HCT116 (cell line): Measurements from ENCODE around the gene KLHL17. TPM values are rescaled to one million over a fixed set of nuclear protein-coding genes. Genes with fewer than 3 reads are reported as not detected.

Experiments used
- ATAC-seq: fragments of 200-7000 bp; cut with Tn5 transposase; 2 replicates; pipeline ENCODE4 v1.9.1; 2020; ENCODE audit warnings: mild to moderate bottlenecking, moderate library complexity
- BruUV-seq: library from RNA; stranded (reverse); fragments of 400-500 nt; replicated peaks from 2 replicates; lab custom pipeline; 2021; lab: Mats Ljungman, UMichigan
- CTCF ChIA-PET: fragments of 300-600 bp; sonication (Branson Sonifier 250); formaldehyde crosslinking; loops from one replicate; lab custom pipeline; 2021; ENCODE audit warnings: antibody characterized with exemption; lab: Charles Lee
- POLR2A ChIA-PET: fragments of 300-600, 350-600 bp; sonication (Branson Sonifier 250); formaldehyde crosslinking; loops from one replicate; lab custom pipeline; 2021; ENCODE audit warnings: antibody characterized with exemption; lab: Charles Lee
- RAD21 ChIA-PET, 2 experiments: fragments of 300-600 bp; sonication (Branson Sonifier 250); formaldehyde crosslinking; loops; one replicate each; lab custom pipeline; 2023; ENCODE audit warnings: low total read pairs in 2 of 2; ENCODE audit not compliant: uncharacterized antibody in 2 of 2, unreplicated experiment in 2 of 2, low non-redundant PET in 1 of 2; lab: Charles Lee
- DNase-seq: peaks from one replicate; pipeline ENCODE4 v3.0.0-alpha.2; 2010; ENCODE audit warnings: low read depth, low spot score
- H2AFZ ChIP-seq: fragments of 200-600 bp; shearing (Covaris generic), sonication (generic); 2 replicates; pipeline ENCODE4 v1.6.1; 2017; ENCODE audit warnings: low read depth, mixed run types, mixed read lengths, antibody characterized with exemption, low read length; ENCODE audit not compliant: poor library complexity, severe bottlenecking
- H3K27ac ChIP-seq: 2 replicates; pipeline ENCODE4 v1.5.1; 2012; ENCODE audit warnings: low read depth, low read length
- H3K27me3 ChIP-seq: fragments of 200-600 bp; sonication (generic); 2 replicates; pipeline ENCODE4 v1.6.1; 2016; ENCODE audit warnings: mixed run types, low read length, mixed read lengths; ENCODE audit not compliant: insufficient read depth
- H3K36me3 ChIP-seq, 2 experiments: fragments of 200-500 bp in 1 of 2; fragments of 200-600 bp in 1 of 2; sonication (Bioruptor generic) in 1 of 2; sonication (generic) in 1 of 2; 2 replicates each; pipeline versions ENCODE4 v1.5.1 to v1.6.1; 2014 to 2016; ENCODE audit warnings: low read length in 2 of 2, inconsistent platforms in 1 of 2, mixed read lengths in 1 of 2, mixed run types in 1 of 2; ENCODE audit not compliant: insufficient read depth in 2 of 2, control insufficient read depth in 1 of 2
- H3K4me1 ChIP-seq, 2 experiments: fragments of 200-600 bp in 1 of 2; sonication (generic) in 1 of 2; 2 replicates each; pipeline versions ENCODE4 v1.5.1 to v1.6.1; 2012 to 2017; ENCODE audit warnings: low read length in 2 of 2, inconsistent platforms in 1 of 2, mild to moderate bottlenecking in 1 of 2, mixed read lengths in 1 of 2, mixed run types in 1 of 2, moderate library complexity in 1 of 2; ENCODE audit not compliant: insufficient read depth in 2 of 2, control insufficient read depth in 1 of 2
- H3K4me2 ChIP-seq: fragments of 200-600 bp; sonication (generic); 2 replicates; pipeline ENCODE4 v1.6.1; 2017; ENCODE audit warnings: mixed run types, low read length, mixed read lengths
- H3K4me3 ChIP-seq, 2 experiments: fragments of 200-600 bp in 1 of 2; sonication (generic) in 1 of 2; replicated peaks in 1 of 2; 2 replicates each; pipeline ENCODE4 v1.5.1; 2011 to 2016; ENCODE audit warnings: low read length in 2 of 2, control low read depth in 1 of 2, low read depth in 1 of 2, mild to moderate bottlenecking in 1 of 2, mixed read lengths in 1 of 2, mixed run types in 1 of 2
- H3K79me2 ChIP-seq: fragments of 200-600 bp; sonication (generic); 2 replicates; pipeline ENCODE4 v1.6.1; 2017; ENCODE audit warnings: mild to moderate bottlenecking, mixed run types, low read length, moderate library complexity, mixed read lengths; ENCODE audit not compliant: insufficient read depth
- H3K9ac ChIP-seq: fragments of 200-600 bp; sonication (generic); 2 replicates; pipeline ENCODE4 v1.6.1; 2016; ENCODE audit warnings: low read length, mixed read lengths
- H3K9me2 ChIP-seq: fragments of 200-600 bp; sonication (generic), shearing (Covaris generic); 2 replicates; pipeline ENCODE4 v1.6.1; 2017; ENCODE audit warnings: mixed run types, mild to moderate bottlenecking, moderate library complexity; ENCODE audit not compliant: insufficient read depth
- H3K9me3 ChIP-seq, 2 experiments: fragments of 200-500 bp in 1 of 2; fragments of 200-600 bp in 1 of 2; sonication (Bioruptor generic) in 1 of 2; sonication (generic) in 1 of 2; 2 replicates each; pipeline ENCODE4 v1.6.1; 2014 to 2017; ENCODE audit warnings: low read length in 2 of 2, mixed read lengths in 2 of 2, inconsistent platforms in 1 of 2, low read depth in 1 of 2, mild to moderate bottlenecking in 1 of 2, mixed run types in 1 of 2, moderate library complexity in 1 of 2; ENCODE audit not compliant: control insufficient read depth in 1 of 2, insufficient read depth in 1 of 2
- H4K20me1 ChIP-seq: fragments of 200-600 bp; sonication (generic), shearing (Covaris generic); 2 replicates; pipeline ENCODE4 v1.6.1; 2017; ENCODE audit warnings: mixed run types, mild to moderate bottlenecking, moderate library complexity; ENCODE audit not compliant: insufficient read depth
- CEBPB ChIP-seq: IDR thresholded peaks from 2 replicates; pipeline ENCODE4 v1.6.1; 2012; ENCODE audit warnings: low read depth
- EGR1 ChIP-seq: IDR thresholded peaks from 2 replicates; pipeline ENCODE4 v1.6.1; 2012; ENCODE audit warnings: low read depth
- EZH2phosphoT487 ChIP-seq: fragments of 200-600 bp; IDR thresholded peaks from 2 replicates; pipeline ENCODE4 v1.6.1; 2018; ENCODE audit warnings: antibody characterized with exemption, borderline replicate concordance
- FOSL1 ChIP-seq: IDR thresholded peaks from 2 replicates; pipeline ENCODE4 v1.6.1; 2012; ENCODE audit warnings: low read depth
- JUND ChIP-seq: IDR thresholded peaks from 2 replicates; pipeline ENCODE4 v1.6.1; 2012
- POLR2AphosphoS5 ChIP-seq: IDR thresholded peaks from 2 replicates; pipeline ENCODE4 v1.6.1; 2011; ENCODE audit warnings: mild to moderate bottlenecking, low read depth, low read length, moderate library complexity
- RAD21 ChIP-seq: IDR thresholded peaks from 2 replicates; pipeline ENCODE4 v1.6.1; 2012; ENCODE audit warnings: low read depth, mild to moderate bottlenecking
- SIN3A ChIP-seq: IDR thresholded peaks from 2 replicates; pipeline ENCODE4 v1.6.1; 2012; ENCODE audit warnings: low read depth
- SP1 ChIP-seq: IDR thresholded peaks from 2 replicates; pipeline ENCODE4 v1.6.1; 2012; ENCODE audit warnings: low read depth
- SRF ChIP-seq: IDR thresholded peaks from 2 replicates; pipeline ENCODE4 v1.6.1; 2012; ENCODE audit warnings: low read depth
- TCF7L2 ChIP-seq: IDR thresholded peaks from 2 replicates; pipeline ENCODE4 v1.7.0; 2011; ENCODE audit warnings: borderline replicate concordance, inconsistent platforms; ENCODE audit not compliant: insufficient read depth, insufficient read length; ENCODE audit errors: extremely low read depth
- YY1 ChIP-seq: IDR thresholded peaks from 2 replicates; pipeline ENCODE4 v1.6.1; 2011; ENCODE audit warnings: low read length, low read depth, moderate library complexity, mild to moderate bottlenecking; ENCODE audit not compliant: insufficient replicate concordance; ENCODE audit errors: extremely low read depth
- ZFX ChIP-seq: fragments of 450-650 bp; IDR thresholded peaks from 2 replicates; pipeline ENCODE4 v1.6.1; 2017
- ZNF274 ChIP-seq: fragments of 200-500 bp; sonication (Bioruptor generic); IDR thresholded peaks from 2 replicates; pipeline ENCODE4 v1.6.1; 2014; ENCODE audit warnings: mild to moderate bottlenecking, low read depth, low read length, inconsistent platforms
- intact Hi-C: fragments of 100-400 bp; cut with micrococcal nuclease; formaldehyde crosslinking; loops from 2 replicates; pipeline ENCODE4 v1.10.0; 2022
- total RNA-seq: library from RNA; stranded (reverse); gene quantifications from one replicate; pipeline ENCODE4 v1.2.1, GENCODE V29; 2021; ENCODE audit not compliant: unreplicated experiment
- TF ChIP-seq, protein P1 (sequence below): IDR thresholded peaks from 2 replicates; pipeline ENCODE4 v1.6.1; 2012; ENCODE audit warnings: low read depth
- TF ChIP-seq, protein P2 (sequence below): IDR thresholded peaks from 2 replicates; pipeline ENCODE4 v1.6.1; 2011; ENCODE audit warnings: mild to moderate bottlenecking, low read length, moderate library complexity; ENCODE audit not compliant: insufficient replicate concordance; ENCODE audit errors: extremely low read depth
- TF ChIP-seq, protein P3 (sequence below): IDR thresholded peaks from 2 replicates; pipeline ENCODE4 v1.6.1; 2012
- TF ChIP-seq, protein P4 (sequence below): IDR thresholded peaks from 2 replicates; pipeline ENCODE4 v1.6.1; 2012

KLHL17 gene
- total RNA-seq, 1 experiment from 2014 or later = 100.0 TPM

DNA sequence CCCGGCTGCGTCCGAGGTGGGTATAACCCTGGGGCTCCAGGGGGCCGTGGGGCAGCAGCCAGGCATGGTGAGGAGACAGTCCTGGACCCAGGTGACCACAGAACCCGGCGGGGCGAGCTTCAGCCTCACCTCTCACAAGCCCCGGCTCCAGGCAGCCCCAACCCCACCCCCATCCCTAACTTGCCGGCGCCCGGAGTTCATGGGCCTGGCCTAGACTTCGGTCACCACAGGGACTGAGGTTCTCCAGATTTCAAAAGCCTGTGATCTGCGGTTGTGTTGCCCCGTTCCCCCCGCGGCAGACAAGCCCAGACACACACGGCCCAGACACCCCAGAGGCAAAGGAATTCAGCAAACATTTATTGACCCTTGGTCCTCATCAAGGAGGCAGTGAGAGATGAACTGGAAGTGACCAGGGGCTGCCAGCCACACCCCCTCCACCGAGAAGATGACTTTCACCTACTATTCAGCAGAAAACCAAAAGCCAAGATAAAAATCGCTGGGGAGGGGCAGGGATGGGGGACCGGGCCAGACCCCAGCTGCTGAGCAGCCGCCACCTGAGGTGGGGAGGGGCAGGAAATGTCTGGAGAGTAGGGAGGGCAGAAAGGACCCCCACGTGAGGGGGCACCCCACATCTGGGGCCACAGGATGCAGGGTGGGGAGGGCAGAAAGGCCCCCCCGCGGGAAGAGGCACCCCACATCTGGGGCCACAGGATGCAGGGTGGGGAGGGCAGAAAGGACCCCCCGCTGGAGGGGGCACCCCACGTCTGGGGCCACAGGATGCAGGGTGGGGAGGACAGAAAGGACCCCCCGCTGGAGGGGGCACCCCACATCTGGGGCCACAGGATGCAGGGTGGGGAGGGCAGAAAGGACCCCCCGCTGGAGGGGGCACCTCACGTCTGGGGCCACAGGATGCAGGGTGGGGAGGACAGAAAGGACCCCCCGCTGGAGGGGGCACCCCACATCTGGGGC is 35.6 kb downstream of the KLHL17 start:
- no peak for DNase-seq
- H3K4me1 ChIP-seq = peaks cover 3 to 30% of the 10 kb centered on the region in 2 experiments; a peak in 3 of 4 replicates
- no peaks in the 10 kb centered on the region for H3K36me3 ChIP-seq
- H3K27ac ChIP-seq = no peak overlapping the region
- no peak overlapping the region for H3K4me3 ChIP-seq
- ChIA-PET RAD21 (no interaction called here), POLR2A (interaction anchor here (1.8 kb wide), 1 partner anchor 18 kb away, joined by 5 read pairs; the partner anchor contains the start of gene ISG15), CTCF (interaction anchor here (1.0 kb wide), 1 partner anchor 11 kb away, joined by 4 read pairs; no protein-coding TSS in a partner anchor)
- no peaks in the 10 kb centered on the region; a peak in 1 of 4 replicates for H3K9me3 ChIP-seq
- peaks cover 25% of the 10 kb centered on the region for H3K79me2 ChIP-seq
- ATAC-seq = no peak
- no peaks in the 10 kb centered on the region for H3K27me3 ChIP-seq
- H3K9me2 ChIP-seq = no peaks in the 10 kb centered on the region
- H2AFZ ChIP-seq = no peak overlapping the region
- no peak overlapping the region for H3K9ac ChIP-seq
- no TSS peak for BruUV-seq
- peaks cover 8% of the 10 kb centered on the region; the same call in 1 of the 2 replicates for H4K20me1 ChIP-seq
- H3K4me2 ChIP-seq = no peak overlapping the region
- intact Hi-C loops = no loop called here
- TF ChIP-seq EZH2phosphoT487 = no peak
- no peak for TF ChIP-seq FOSL1
- TF ChIP-seq EGR1 = no peak
- TF ChIP-seq YY1 = no peak
- TF ChIP-seq, protein P1, sequence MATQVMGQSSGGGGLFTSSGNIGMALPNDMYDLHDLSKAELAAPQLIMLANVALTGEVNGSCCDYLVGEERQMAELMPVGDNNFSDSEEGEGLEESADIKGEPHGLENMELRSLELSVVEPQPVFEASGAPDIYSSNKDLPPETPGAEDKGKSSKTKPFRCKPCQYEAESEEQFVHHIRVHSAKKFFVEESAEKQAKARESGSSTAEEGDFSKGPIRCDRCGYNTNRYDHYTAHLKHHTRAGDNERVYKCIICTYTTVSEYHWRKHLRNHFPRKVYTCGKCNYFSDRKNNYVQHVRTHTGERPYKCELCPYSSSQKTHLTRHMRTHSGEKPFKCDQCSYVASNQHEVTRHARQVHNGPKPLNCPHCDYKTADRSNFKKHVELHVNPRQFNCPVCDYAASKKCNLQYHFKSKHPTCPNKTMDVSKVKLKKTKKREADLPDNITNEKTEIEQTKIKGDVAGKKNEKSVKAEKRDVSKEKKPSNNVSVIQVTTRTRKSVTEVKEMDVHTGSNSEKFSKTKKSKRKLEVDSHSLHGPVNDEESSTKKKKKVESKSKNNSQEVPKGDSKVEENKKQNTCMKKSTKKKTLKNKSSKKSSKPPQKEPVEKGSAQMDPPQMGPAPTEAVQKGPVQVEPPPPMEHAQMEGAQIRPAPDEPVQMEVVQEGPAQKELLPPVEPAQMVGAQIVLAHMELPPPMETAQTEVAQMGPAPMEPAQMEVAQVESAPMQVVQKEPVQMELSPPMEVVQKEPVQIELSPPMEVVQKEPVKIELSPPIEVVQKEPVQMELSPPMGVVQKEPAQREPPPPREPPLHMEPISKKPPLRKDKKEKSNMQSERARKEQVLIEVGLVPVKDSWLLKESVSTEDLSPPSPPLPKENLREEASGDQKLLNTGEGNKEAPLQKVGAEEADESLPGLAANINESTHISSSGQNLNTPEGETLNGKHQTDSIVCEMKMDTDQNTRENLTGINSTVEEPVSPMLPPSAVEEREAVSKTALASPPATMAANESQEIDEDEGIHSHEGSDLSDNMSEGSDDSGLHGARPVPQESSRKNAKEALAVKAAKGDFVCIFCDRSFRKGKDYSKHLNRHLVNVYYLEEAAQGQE = no peak
- no peak for TF ChIP-seq CEBPB
- TF ChIP-seq JUND = no peak
- no peak for TF ChIP-seq TCF7L2
- TF ChIP-seq, protein P2, sequence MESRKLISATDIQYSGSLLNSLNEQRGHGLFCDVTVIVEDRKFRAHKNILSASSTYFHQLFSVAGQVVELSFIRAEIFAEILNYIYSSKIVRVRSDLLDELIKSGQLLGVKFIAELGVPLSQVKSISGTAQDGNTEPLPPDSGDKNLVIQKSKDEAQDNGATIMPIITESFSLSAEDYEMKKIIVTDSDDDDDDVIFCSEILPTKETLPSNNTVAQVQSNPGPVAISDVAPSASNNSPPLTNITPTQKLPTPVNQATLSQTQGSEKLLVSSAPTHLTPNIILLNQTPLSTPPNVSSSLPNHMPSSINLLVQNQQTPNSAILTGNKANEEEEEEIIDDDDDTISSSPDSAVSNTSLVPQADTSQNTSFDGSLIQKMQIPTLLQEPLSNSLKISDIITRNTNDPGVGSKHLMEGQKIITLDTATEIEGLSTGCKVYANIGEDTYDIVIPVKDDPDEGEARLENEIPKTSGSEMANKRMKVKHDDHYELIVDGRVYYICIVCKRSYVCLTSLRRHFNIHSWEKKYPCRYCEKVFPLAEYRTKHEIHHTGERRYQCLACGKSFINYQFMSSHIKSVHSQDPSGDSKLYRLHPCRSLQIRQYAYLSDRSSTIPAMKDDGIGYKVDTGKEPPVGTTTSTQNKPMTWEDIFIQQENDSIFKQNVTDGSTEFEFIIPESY = no peak
- TF ChIP-seq, protein P3, sequence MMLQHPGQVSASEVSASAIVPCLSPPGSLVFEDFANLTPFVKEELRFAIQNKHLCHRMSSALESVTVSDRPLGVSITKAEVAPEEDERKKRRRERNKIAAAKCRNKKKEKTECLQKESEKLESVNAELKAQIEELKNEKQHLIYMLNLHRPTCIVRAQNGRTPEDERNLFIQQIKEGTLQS = no peak
- TF ChIP-seq, protein P4, sequence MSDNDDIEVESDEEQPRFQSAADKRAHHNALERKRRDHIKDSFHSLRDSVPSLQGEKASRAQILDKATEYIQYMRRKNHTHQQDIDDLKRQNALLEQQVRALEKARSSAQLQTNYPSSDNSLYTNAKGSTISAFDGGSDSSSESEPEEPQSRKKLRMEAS = no peak
- TF ChIP-seq SP1 = no peak
- no peak for TF ChIP-seq POLR2AphosphoS5
- TF ChIP-seq SIN3A = no peak
- TF ChIP-seq ZNF274 = no peak
- TF ChIP-seq RAD21 = no peak
- no peak for TF ChIP-seq ZFX
- no peak for TF ChIP-seq SRF
